HEK293T (cell line): Measurements from ENCODE around the gene LRRN1.
"Not testable (repeated sequence)": the region's sequence is repeated elsewhere in the genome, so short reads cannot be mapped to it uniquely, and the experiment has no call there.

Experiments used
- CTCF ChIA-PET: fragments of 350-600 bp; formaldehyde crosslinking; extraction: SDS; loops from one replicate; lab custom pipeline; 2021; ENCODE audit warnings: antibody characterized with exemption, inconsistent platforms; lab: Yijun Ruan, JAX
- POLR2A ChIA-PET: fragments of 350-600 bp; formaldehyde crosslinking; extraction: SDS; loops from one replicate; lab custom pipeline; 2020; ENCODE audit warnings: antibody characterized with exemption, inconsistent platforms; lab: Yijun Ruan, JAX
- DNase-seq: peaks from one replicate; pipeline ENCODE4 v3.0.0; 2012; ENCODE audit warnings: mixed read lengths; ENCODE audit errors: extremely low spot score
- ARNT ChIP-seq: fragments of 450-650 bp; IDR thresholded peaks from 2 replicates; pipeline ENCODE4 v1.6.1; 2017; ENCODE audit warnings: mild to moderate bottlenecking
- BHLHE40 ChIP-seq: fragments of 450-650 bp; IDR thresholded peaks from 2 replicates; pipeline ENCODE4 v1.6.1; 2016; ENCODE audit warnings: mild to moderate bottlenecking, moderate library complexity, borderline replicate concordance
- CTBP1 ChIP-seq: fragments of 450-650 bp; IDR thresholded peaks from 2 replicates; pipeline ENCODE4 v1.6.1; 2016; ENCODE audit warnings: borderline replicate concordance
- ELF4 ChIP-seq: fragments of 450-650 bp; IDR thresholded peaks from 2 replicates; pipeline ENCODE4 v1.6.1; 2017; ENCODE audit warnings: antibody characterized with exemption
- FOXA1 ChIP-seq: fragments of 450-650 bp; IDR thresholded peaks from 2 replicates; pipeline ENCODE4 v1.6.1; 2016; ENCODE audit warnings: mild to moderate bottlenecking
- FOXK2 ChIP-seq: fragments of 450-650 bp; IDR thresholded peaks from 2 replicates; pipeline ENCODE4 v1.6.1; 2016; ENCODE audit warnings: mild to moderate bottlenecking
- FOXM1 ChIP-seq: fragments of 450-650 bp; IDR thresholded peaks from 2 replicates; pipeline ENCODE4 v1.6.1; 2017; ENCODE audit warnings: mild to moderate bottlenecking, borderline replicate concordance
- HDGF ChIP-seq: fragments of 450-650 bp; IDR thresholded peaks from 2 replicates; pipeline ENCODE4 v1.6.1; 2017; ENCODE audit warnings: antibody characterized with exemption, borderline replicate concordance
- L3MBTL2 ChIP-seq: fragments of 450-650 bp; conservative IDR thresholded peaks from 2 replicates; pipeline ENCODE4 v1.6.1; 2016; ENCODE audit warnings: mild to moderate bottlenecking
- LEF1 ChIP-seq: fragments of 450-650 bp; IDR thresholded peaks from 2 replicates; pipeline ENCODE4 v1.6.1; 2017; ENCODE audit warnings: mild to moderate bottlenecking, borderline replicate concordance
- NFRKB ChIP-seq: fragments of 450-650 bp; IDR thresholded peaks from 2 replicates; pipeline ENCODE4 v1.6.1; 2016; ENCODE audit warnings: mild to moderate bottlenecking, moderate library complexity
- SP1 ChIP-seq: fragments of 450-650 bp; IDR thresholded peaks from 2 replicates; pipeline ENCODE4 v1.6.1; 2017
- SUZ12 ChIP-seq: fragments of 450-650 bp; IDR thresholded peaks from 2 replicates; pipeline ENCODE4 v1.6.1; 2016; ENCODE audit warnings: mild to moderate bottlenecking
- TARDBP ChIP-seq: fragments of 450-650 bp; IDR thresholded peaks from 2 replicates; pipeline ENCODE4 v1.6.1; 2016
- ZNF384 ChIP-seq: fragments of 450-650 bp; IDR thresholded peaks from 2 replicates; pipeline ENCODE4 v1.6.1; 2016
- TF ChIP-seq, protein P1 (sequence below): fragments of 450-650 bp; IDR thresholded peaks from 2 replicates; pipeline ENCODE4 v1.6.1; 2016

LRRN1 gene

GRCh38 chr3:3816034-3816433 is 16.8 kb downstream of the LRRN1 start:
- no peak for DNase-seq
- CTCF ChIA-PET = no interaction called here

DNA sequence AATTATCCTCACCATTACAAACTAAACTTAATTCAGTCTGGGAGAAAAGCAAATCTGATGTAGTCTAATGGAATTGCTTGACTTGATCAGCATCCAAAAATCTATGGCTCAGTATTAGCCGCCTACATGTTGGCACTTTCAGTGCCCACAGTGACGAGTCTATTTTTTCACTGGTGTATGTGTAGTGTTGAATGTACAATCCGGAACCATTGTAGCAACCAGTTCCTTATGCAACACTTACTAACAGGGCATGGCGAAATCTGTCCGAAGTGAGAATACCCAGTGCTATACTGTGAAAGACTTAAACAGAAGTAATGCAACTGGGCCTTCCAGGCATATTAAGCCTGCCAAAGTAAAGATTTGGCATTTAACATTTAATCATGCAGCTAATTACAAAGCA is 18.6 kb downstream of the LRRN1 start:
- ChIA-PET POLR2A (no interaction called here), CTCF (no interaction called here)
- DNase-seq = no peak
- TF ChIP-seq FOXA1 (no peak), ZNF384 (no peak), NFRKB (no peak), ARNT (no peak), SP1 (no peak), LEF1 (no peak), BHLHE40 (no peak), CTBP1 (no peak), HDGF (no peak), ELF4 (no peak), L3MBTL2 (no peak)
- TF ChIP-seq, protein P1, sequence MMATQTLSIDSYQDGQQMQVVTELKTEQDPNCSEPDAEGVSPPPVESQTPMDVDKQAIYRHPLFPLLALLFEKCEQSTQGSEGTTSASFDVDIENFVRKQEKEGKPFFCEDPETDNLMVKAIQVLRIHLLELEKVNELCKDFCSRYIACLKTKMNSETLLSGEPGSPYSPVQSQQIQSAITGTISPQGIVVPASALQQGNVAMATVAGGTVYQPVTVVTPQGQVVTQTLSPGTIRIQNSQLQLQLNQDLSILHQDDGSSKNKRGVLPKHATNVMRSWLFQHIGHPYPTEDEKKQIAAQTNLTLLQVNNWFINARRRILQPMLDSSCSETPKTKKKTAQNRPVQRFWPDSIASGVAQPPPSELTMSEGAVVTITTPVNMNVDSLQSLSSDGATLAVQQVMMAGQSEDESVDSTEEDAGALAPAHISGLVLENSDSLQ = no peak

More at GRCh38 chr3:3816034-3816433, 16.8 kb downstream of the LRRN1 start:
- TF ChIP-seq LEF1 (no peak), ARNT (no peak), HDGF (no peak)
- POLR2A ChIA-PET = no interaction called here

GRCh38 chr3:3821777-3822176 is 22.5 kb downstream of the LRRN1 start:
- TF ChIP-seq SUZ12 = no peak
- TF ChIP-seq L3MBTL2 = no peak
- no peak for TF ChIP-seq HDGF
- TF ChIP-seq CTBP1 = no peak
- TF ChIP-seq TARDBP = no peak
- no peak for TF ChIP-seq NFRKB
- TF ChIP-seq ELF4 = no peak
- no peak for TF ChIP-seq FOXK2
- TF ChIP-seq BHLHE40 = no peak
- no peak for TF ChIP-seq FOXM1
- TF ChIP-seq SP1 = no peak
- no peak for TF ChIP-seq ZNF384
- CTCF ChIA-PET = no interaction called here
- POLR2A ChIA-PET = no interaction called here
- no peak for DNase-seq

DNA sequence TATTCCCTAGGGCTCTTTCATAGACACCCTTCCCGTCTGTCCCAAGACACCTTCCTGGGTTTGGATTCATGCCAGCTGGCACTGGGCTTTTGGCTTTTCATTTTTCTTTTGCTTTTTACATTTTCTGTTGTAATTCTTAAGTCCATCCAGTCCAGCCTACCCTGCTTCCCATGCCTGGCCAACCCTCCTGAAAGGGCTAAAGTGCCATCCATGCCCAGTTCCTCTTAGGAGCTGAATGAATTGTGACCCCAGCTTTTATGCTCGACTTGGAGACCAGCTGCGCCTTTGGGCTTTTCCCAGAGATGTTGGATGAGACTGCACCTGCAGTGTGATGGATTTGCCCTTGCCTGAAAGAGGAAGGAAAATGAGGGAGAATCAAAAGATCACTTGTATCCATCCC is 25.8 kb downstream of the LRRN1 start:
- ChIA-PET CTCF (no interaction called here), POLR2A (no interaction called here)
- TF ChIP-seq ELF4 = no peak
- no peak for TF ChIP-seq TARDBP
- TF ChIP-seq FOXA1 = no peak
- no peak for TF ChIP-seq SUZ12
- no peak for TF ChIP-seq CTBP1
- TF ChIP-seq BHLHE40 = no peak
- TF ChIP-seq, protein P1 = no peak
- no peak for TF ChIP-seq L3MBTL2
- no peak for TF ChIP-seq FOXK2
- no peak for TF ChIP-seq FOXM1
- no peak for TF ChIP-seq SP1
- no peak for TF ChIP-seq LEF1
- no peak for TF ChIP-seq ARNT
- TF ChIP-seq NFRKB = no peak
- TF ChIP-seq HDGF = no peak
- DNase-seq = no peak

GRCh38 chr3:3826521-3826920 is 27.3 kb downstream of the LRRN1 start:
- ChIA-PET CTCF (no interaction called here), POLR2A (no interaction called here)
- TF ChIP-seq FOXK2 = no peak
- no peak for DNase-seq

- CTCF ChIA-PET = no interaction called here
- TF ChIP-seq ELF4 (no peak), FOXK2 (no peak), L3MBTL2 (no peak), SP1 (no peak), ARNT (no peak)
- POLR2A ChIA-PET = no interaction called here
- DNase-seq = no peak
Measured at GRCh38 chr3:3827111-3827510, 27.9 kb downstream of the LRRN1 start.

DNA sequence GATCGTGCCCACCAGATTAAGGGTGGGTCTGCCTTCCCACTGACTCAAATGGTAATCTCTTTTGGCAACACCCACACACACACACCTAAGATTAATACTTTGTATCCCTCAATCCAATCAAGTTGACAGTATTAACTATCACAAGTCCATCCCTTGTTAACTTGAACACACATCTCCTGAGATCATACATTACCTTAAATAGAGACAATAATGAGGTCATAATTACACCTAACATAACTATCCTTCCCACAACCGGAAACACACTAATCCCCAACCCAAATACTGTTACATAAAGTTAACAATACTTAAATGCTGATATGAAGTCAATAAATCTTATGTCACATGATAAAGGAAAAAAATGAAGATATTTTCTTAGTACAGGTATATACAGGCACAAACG is 29.2 kb downstream of the LRRN1 start:
- POLR2A ChIA-PET, DNase-seq, CTCF ChIA-PET: not testable (repeated sequence)

DNA sequence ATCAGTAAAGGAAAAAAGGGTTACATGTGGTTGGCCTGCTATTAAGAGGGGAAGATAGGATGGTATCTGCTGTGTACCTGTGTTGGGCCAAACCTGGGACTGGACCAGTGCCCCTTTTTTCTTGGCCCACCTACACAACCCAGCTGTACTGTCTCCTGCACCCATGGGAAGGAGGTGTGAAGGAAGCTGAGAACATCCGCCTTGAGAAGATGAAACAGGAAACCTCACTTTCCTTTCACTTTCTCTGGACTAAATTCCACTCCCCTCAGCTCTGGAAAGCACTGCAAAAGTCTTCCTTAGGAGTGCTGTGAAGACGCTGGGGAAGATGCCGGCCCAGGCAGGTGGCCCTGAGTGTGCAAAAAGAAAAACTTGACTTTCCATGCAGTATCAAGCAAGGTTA is 37.6 kb downstream of the LRRN1 start:
- ChIA-PET CTCF (no interaction called here), POLR2A (no interaction called here)
- TF ChIP-seq ZNF384 = no peak
- no peak for TF ChIP-seq HDGF
- DNase-seq = no peak
